GM12874 (cell line): ENCODE data around the gene AMD1.

Experiments used
- CTCF ChIP-seq: IDR thresholded peaks from 2 replicates; pipeline ENCODE4 v1.5.1; 2011; ENCODE audit warnings: low read depth, mild to moderate bottlenecking, control low read depth, low read length, moderate library complexity; ENCODE audit not compliant: insufficient read depth

AMD1 gene

GRCh38 chr6:110852773-110853172, 21.8 kb upstream of the AMD1 start:
- TF ChIP-seq CTCF: no peak

- no peak for TF ChIP-seq CTCF
Observed at GRCh38 chr6:110853754-110854477, 20.7 kb upstream of the AMD1 start.

GRCh38 chr6:110856296-110856695, 18.3 kb upstream of the AMD1 start:
- no peak for TF ChIP-seq CTCF

- no peak for TF ChIP-seq CTCF
Observed at GRCh38 chr6:110858016-110858415, 16.6 kb upstream of the AMD1 start.

- TF ChIP-seq CTCF: no peak
Observed at GRCh38 chr6:110858562-110859214, 15.9 kb upstream of the AMD1 start.

- TF ChIP-seq CTCF: no peak
Observed at GRCh38 chr6:110859335-110859792, 15.2 kb upstream of the AMD1 start.

GRCh38 chr6:110864824-110865223, 9.8 kb upstream of the AMD1 start:
- no peak for TF ChIP-seq CTCF
